ENCODE results near the gene DTX3L.

DTX3L gene

GRCh38 chr3:122538956-122539490 is 25.1 kb upstream of the DTX3L start:
- Histone ChIP-seq H4K20me1 (ENCODE audit: low read depth, low read length) (no peaks in the 10 kb centered on the region), H3K4me3 (ENCODE audit: insufficient read depth, low read length, poor library complexity, severe bottlenecking) (no peak overlapping the region), H3K79me2 (ENCODE audit: insufficient read depth, low read length) (no peaks in the 10 kb centered on the region), H3K27me3 (ENCODE audit: low read length) (no peaks in the 10 kb centered on the region), H3K4me2 (ENCODE audit: low read depth, low read length, poor library complexity, severe bottlenecking) (no peak overlapping the region), H2AFZ (ENCODE audit: low read depth, low read length, severe bottlenecking) (no peak overlapping the region), H3K36me3 (ENCODE audit: low read length) (no peaks in the 10 kb centered on the region), H3K27ac (ENCODE audit: low read depth, low read length) (no peak overlapping the region), H3K9me2 (replicated peaks; ENCODE audit: insufficient read depth, low read length) (no peaks in the 10 kb centered on the region), H3K9ac (ENCODE audit: low read length) (no peak overlapping the region), H3F3A (ENCODE audit: insufficient read depth) (no peaks in the 10 kb centered on the region), H3K9me3 (ENCODE audit: insufficient read depth, low read length) (no peaks in the 10 kb centered on the region)
- no peak for TF ChIP-seq EZH2phosphoT487 (conservative IDR thresholded peaks at IDR 0.05; ENCODE audit: low read length)
- TF ChIP-seq, protein P1, sequence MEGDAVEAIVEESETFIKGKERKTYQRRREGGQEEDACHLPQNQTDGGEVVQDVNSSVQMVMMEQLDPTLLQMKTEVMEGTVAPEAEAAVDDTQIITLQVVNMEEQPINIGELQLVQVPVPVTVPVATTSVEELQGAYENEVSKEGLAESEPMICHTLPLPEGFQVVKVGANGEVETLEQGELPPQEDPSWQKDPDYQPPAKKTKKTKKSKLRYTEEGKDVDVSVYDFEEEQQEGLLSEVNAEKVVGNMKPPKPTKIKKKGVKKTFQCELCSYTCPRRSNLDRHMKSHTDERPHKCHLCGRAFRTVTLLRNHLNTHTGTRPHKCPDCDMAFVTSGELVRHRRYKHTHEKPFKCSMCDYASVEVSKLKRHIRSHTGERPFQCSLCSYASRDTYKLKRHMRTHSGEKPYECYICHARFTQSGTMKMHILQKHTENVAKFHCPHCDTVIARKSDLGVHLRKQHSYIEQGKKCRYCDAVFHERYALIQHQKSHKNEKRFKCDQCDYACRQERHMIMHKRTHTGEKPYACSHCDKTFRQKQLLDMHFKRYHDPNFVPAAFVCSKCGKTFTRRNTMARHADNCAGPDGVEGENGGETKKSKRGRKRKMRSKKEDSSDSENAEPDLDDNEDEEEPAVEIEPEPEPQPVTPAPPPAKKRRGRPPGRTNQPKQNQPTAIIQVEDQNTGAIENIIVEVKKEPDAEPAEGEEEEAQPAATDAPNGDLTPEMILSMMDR (IDR thresholded peaks at IDR 0.05; ENCODE audit: insufficient read depth, low read length, poor library complexity, severe bottlenecking): no peak

GRCh38 chr3:122546151-122546550 is 18.0 kb upstream of the DTX3L start:
- no peaks in the 10 kb centered on the region for H3K9me2 ChIP-seq (replicated peaks; ENCODE audit: insufficient read depth, low read length)
- no peaks in the 10 kb centered on the region for H3F3A ChIP-seq (ENCODE audit: insufficient read depth)
- H3K4me3 ChIP-seq (ENCODE audit: insufficient read depth, low read length, poor library complexity, severe bottlenecking): no peak overlapping the region
- TF ChIP-seq EZH2phosphoT487 (conservative IDR thresholded peaks at IDR 0.05; ENCODE audit: low read length): no peak
- no peaks in the 10 kb centered on the region for H3K27me3 ChIP-seq (ENCODE audit: low read length)
- H3K9me3 ChIP-seq (ENCODE audit: insufficient read depth, low read length): no peaks in the 10 kb centered on the region
- H3K27ac ChIP-seq (ENCODE audit: low read depth, low read length): no peak overlapping the region
- H2AFZ ChIP-seq (ENCODE audit: low read depth, low read length, severe bottlenecking): no peak overlapping the region
- no peaks in the 10 kb centered on the region for H4K20me1 ChIP-seq (ENCODE audit: low read depth, low read length)
- no peak overlapping the region for H3K4me2 ChIP-seq (ENCODE audit: low read depth, low read length, poor library complexity, severe bottlenecking)
- H3K36me3 ChIP-seq (ENCODE audit: low read length): no peaks in the 10 kb centered on the region
- no peak overlapping the region for H3K9ac ChIP-seq (ENCODE audit: low read length)
- H3K79me2 ChIP-seq (ENCODE audit: insufficient read depth, low read length): no peaks in the 10 kb centered on the region

- H3K27ac ChIP-seq (ENCODE audit: low read depth, low read length): no peak overlapping the region
- no peaks in the 10 kb centered on the region for H3K36me3 ChIP-seq (ENCODE audit: low read length)
These were observed 16.1 kb upstream of the DTX3L start for GRCh38 chr3:122548076-122548475.

GRCh38 chr3:122548619-122549018 is 15.5 kb upstream of the DTX3L start:
- no peak overlapping the region for H3K27ac ChIP-seq (ENCODE audit: low read depth, low read length)
- no peaks in the 10 kb centered on the region for H3F3A ChIP-seq (ENCODE audit: insufficient read depth)
- no peaks in the 10 kb centered on the region for H3K9me3 ChIP-seq (ENCODE audit: insufficient read depth, low read length)
- H3K27me3 ChIP-seq (ENCODE audit: low read length): no peaks in the 10 kb centered on the region
- H3K36me3 ChIP-seq (ENCODE audit: low read length): no peaks in the 10 kb centered on the region
- no peak overlapping the region for H3K4me3 ChIP-seq (ENCODE audit: insufficient read depth, low read length, poor library complexity, severe bottlenecking)
- TF ChIP-seq EZH2phosphoT487 (conservative IDR thresholded peaks at IDR 0.05; ENCODE audit: low read length): no peak
- TF ChIP-seq, protein P1 (IDR thresholded peaks at IDR 0.05; ENCODE audit: insufficient read depth, low read length, poor library complexity, severe bottlenecking): no peak
- H3K4me2 ChIP-seq (ENCODE audit: low read depth, low read length, poor library complexity, severe bottlenecking): no peak overlapping the region
- no peaks in the 10 kb centered on the region for H3K79me2 ChIP-seq (ENCODE audit: insufficient read depth, low read length)
- H4K20me1 ChIP-seq (ENCODE audit: low read depth, low read length): no peaks in the 10 kb centered on the region
- H2AFZ ChIP-seq (ENCODE audit: low read depth, low read length, severe bottlenecking): no peak overlapping the region
- no peaks in the 10 kb centered on the region for H3K9me2 ChIP-seq (replicated peaks; ENCODE audit: insufficient read depth, low read length)
- H3K9ac ChIP-seq (ENCODE audit: low read length): no peak overlapping the region

More at GRCh38 chr3:122548076-122548475, 16.1 kb upstream of the DTX3L start:
- H2AFZ ChIP-seq (ENCODE audit: low read depth, low read length, severe bottlenecking): no peak overlapping the region
- H4K20me1 ChIP-seq (ENCODE audit: low read depth, low read length): no peaks in the 10 kb centered on the region
- no peaks in the 10 kb centered on the region for H3K9me3 ChIP-seq (ENCODE audit: insufficient read depth, low read length)
- H3K79me2 ChIP-seq (ENCODE audit: insufficient read depth, low read length): no peaks in the 10 kb centered on the region
- H3K4me2 ChIP-seq (ENCODE audit: low read depth, low read length, poor library complexity, severe bottlenecking): no peak overlapping the region
- no peaks in the 10 kb centered on the region for H3K27me3 ChIP-seq (ENCODE audit: low read length)
- H3K9me2 ChIP-seq (replicated peaks; ENCODE audit: insufficient read depth, low read length): no peaks in the 10 kb centered on the region
- H3K4me3 ChIP-seq (ENCODE audit: insufficient read depth, low read length, poor library complexity, severe bottlenecking): no peak overlapping the region
- no peaks in the 10 kb centered on the region for H3F3A ChIP-seq (ENCODE audit: insufficient read depth)
- no peak for TF ChIP-seq EZH2phosphoT487 (conservative IDR thresholded peaks at IDR 0.05; ENCODE audit: low read length)
- TF ChIP-seq, protein P1 (IDR thresholded peaks at IDR 0.05; ENCODE audit: insufficient read depth, low read length, poor library complexity, severe bottlenecking): no peak
- H3K9ac ChIP-seq (ENCODE audit: low read length): no peak overlapping the region
